NCI-H146 (cell line): ENCODE measurements around the gene ELP5.

Source experiments
- DNase-seq: peaks from one replicate; lab custom pipeline; 2025; lab: John Stamatoyannopoulos, UW

Gene ELP5

DNA sequence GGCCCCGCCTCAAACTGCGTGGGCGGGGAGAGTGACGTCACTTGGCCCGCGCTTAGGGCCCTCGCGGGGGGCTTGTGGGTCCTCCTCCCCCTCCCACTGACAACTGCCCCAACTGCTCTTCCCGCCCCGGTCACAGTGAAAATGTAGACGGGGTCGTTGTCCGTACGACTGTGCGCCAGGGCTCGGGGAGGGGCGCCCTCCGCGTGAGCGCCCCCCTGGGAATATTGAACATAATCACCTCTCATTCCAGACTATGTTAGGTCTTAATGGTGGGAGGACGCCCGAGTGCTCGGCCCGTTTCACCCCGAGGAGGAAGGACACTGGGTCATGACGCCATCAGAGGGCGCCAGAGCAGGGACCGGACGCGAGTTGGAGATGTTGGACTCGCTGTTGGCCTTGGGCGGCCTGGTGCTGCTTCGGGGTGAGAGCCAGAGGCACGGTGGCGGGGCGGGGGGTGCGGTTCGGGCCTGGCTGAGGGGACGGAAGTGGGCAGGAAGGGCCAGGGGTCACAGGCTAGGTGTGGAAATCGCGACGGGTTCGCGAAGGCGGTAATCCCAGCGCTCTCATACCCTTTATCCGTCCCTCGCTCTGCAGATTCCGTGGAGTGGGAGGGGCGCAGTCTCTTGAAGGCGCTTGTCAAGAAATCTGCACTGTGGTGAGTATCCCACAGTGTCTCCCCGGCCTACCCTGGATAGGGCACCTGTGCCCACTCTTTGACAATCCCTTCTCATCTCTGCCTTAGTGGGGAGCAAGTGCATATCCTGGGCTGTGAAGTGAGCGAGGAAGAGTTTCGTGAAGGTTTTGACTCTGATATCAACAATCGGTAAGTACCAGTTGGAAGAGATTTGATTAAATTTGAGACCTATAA, at the start of gene ELP5:
Gene ELP5 (plus strand): TSS at position 40 of the 868 bp plus-strand sequence. CDS start 336 bp downstream, at position 376.
- DNase-seq = peak; percentile 91

- no peak for DNase-seq
Measured at GRCh38 chr17:7203391-7203790, 48.6 kb upstream of the ELP5 start.

DNA sequence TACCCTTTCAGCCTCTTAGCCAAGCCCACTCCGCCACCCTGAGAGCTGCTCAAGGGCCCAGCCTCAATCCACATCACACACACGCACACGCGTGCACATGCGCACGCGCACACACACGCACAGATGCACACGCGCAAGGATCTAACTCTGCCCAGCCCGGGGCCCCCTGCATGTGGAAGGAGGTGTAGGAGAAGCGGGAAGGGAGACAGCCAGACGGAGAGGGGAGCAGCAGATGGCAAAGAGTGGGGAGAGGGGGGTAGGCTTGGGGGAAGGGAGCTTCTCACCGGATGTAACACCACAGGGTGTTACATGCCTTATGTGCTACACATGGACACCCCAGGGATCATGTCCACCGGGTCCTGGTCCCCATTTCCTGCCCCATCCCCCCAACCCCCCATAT, 47.7 kb upstream of the ELP5 start:
- DNase-seq = no peak

GRCh38 chr17:7204828-7205461, 47.1 kb upstream of the ELP5 start:
- DNase-seq = peak; percentile 97

DNA sequence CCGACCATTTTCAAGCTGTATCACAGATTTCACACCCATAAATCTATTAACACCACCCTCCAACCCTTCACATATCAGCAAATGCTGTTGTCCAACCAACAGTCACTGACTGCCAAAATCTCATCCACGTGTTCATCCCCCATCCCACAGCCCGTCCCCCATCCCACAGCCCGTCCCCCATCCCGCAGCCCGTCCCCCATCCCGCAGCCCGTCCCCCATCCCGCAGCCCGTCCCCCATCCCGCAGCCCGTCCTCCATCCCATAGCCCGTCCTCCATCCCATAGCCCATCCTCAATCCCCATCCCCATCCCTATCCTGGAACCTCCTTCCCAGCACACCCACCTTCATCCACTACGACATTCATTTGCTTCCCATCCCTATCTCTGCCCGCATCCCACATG, 46.5 kb upstream of the ELP5 start:
- no peak for DNase-seq

DNA sequence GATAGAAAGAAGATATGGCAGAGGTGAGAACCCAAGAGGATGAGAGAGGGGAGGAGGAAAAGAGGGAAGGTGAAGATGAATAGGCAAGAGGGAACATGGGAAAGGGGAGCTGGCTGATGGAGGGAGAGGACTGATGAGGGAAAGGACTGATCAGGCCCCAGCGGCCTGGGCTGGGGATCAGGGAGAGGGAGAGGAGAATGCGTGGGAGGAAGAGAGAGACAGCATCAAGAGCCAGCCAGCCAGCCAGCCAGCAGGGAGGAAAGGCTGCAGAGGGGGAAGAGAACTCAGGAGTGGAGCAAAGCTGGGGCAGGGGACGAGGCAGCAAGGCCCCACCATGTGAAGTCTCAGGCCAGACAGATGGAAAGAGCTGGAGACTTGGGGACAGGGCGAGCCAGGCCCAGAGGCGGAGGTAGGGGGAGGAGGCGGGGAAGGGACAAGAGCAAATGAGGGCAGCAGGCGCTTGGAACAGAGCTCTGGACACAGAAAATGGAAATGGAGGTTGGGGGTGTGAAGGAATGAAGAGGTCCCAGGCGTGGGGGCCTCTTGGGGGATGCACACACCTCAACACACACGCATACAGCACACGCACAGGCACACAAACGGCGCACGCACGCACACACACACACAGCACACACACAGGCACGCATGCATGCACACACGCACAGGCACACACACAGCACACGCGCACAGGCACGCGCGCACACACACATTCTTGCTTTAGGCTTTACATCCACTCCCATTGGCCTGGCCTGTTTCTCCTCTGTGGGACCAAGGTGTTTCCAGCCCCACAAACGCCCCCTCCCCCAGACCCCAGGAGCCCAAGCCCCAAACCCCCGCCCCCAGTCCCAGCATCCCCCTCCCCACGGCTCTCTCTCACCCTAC, 44.7 kb upstream of the ELP5 start:
- DNase-seq = no peak

DNA sequence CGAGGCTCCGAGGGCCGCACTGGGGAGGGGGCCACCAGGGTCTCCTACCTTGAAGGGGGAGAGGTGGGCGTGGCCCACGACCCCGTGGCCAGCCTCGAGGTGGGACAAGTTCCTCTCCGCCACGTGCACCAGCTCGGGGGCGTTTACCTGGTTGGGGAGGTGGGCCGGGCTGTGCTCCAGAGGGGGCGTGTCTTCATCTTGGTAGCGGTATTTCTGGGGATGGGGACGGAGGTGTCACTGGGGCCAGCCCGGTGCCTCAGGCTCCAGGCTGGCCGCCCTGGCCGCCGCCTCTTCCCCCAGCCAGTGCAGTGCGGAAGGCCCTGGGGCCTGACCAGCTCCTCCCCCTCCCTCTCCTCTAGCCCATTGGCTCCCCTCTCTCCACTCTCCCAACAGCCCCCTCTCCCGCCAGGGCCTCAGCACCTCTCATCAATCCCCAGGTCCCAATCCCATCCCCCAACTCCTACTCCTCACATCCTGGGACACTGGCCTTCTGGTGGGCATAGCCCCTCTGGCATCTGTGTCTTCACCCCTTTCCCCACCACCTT, 43.9 kb upstream of the ELP5 start:
- DNase-seq = no peak

DNA sequence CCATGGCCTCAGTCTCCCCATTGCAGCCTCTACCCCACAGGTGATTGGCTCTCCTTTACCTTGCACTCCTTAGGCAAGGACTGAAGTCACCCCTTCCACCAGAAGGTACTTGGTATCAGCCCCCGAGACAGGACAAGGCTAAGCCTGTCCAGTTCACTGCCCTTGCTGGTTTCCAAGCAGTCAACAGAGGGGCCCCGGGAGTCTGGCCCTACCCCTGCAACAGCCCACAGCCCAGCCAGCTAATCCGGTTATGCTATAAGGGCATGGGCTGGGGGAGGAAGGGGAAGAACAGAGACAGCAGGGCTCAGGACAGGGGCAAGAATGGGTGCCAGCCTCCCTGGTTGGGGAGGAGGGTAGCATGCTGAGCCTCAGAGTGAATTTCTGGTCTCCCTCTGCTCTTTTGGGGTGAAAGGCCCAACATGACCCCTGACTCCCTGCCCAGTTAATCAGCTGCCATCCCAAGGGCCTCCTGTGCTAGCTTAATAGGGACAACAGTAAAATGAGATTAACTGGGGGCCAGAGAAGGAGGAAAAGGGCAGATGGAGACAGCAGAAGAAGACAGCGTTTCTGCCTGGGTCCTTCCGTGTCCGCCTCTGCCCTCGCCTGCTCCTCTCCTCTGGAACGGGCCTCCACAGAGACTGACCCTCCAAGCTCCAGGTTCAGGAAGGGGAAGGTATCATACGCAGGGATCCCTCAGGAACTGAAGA, 43.1 kb upstream of the ELP5 start:
- no peak for DNase-seq

- DNase-seq = no peak
Measured at GRCh38 chr17:7211491-7212273, 40.3 kb upstream of the ELP5 start.

GRCh38 chr17:7213895-7214299, 38.1 kb upstream of the ELP5 start:
- peak; percentile 96 for DNase-seq

- DNase-seq = peak; percentile 99
Measured at GRCh38 chr17:7214300-7215135, 37.5 kb upstream of the ELP5 start.

DNA sequence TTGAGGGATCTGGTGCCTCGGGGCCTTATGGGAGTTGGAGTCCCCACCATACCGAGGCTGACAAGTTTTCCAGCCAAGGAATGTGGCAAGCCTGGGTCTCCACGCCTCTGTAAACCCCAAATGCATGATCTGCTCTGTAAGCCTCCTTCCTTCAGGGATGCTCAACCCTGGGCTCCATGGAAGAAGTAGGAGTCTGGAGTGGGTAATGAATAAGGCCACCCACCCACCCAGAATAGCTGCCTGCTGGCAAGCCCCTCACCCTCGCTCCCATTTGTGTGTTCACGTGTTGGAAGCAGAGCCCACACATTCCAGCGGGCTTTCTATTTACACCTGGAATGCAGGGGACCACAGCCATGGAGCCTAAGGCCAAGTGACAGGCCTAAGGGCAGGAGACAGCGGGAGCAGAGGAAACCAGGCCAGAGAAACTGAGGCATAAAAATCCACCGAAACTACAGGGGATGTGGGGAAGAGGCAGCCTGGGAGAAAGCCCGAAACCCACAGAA, 36.8 kb upstream of the ELP5 start:
- DNase-seq = no peak

DNA sequence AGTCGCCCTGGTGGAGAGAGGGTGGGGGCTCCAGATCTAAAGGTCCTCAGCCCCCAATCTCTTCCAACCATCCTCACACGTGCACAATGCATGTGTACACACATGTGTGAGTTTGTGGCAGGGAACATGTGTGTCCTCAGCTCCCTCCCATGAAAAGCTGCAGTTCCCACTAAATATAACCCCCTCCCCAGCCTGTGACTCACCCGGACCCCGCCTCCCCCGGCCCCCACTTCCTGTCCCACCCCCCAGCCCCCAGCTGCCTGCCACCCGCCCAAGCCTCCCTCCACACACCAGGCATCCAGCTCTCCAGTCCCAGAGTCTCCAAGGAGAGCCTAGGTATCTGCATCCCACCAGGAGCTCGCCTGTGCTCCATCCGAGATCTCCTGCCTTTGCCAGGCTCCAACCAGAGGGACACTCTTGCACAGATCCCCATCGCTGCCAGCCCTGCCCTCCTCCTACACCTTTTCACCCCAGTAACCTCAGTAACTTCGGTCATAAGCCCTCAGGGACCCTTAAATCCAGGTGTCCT, 36.3 kb upstream of the ELP5 start:
- DNase-seq = no peak

DNA sequence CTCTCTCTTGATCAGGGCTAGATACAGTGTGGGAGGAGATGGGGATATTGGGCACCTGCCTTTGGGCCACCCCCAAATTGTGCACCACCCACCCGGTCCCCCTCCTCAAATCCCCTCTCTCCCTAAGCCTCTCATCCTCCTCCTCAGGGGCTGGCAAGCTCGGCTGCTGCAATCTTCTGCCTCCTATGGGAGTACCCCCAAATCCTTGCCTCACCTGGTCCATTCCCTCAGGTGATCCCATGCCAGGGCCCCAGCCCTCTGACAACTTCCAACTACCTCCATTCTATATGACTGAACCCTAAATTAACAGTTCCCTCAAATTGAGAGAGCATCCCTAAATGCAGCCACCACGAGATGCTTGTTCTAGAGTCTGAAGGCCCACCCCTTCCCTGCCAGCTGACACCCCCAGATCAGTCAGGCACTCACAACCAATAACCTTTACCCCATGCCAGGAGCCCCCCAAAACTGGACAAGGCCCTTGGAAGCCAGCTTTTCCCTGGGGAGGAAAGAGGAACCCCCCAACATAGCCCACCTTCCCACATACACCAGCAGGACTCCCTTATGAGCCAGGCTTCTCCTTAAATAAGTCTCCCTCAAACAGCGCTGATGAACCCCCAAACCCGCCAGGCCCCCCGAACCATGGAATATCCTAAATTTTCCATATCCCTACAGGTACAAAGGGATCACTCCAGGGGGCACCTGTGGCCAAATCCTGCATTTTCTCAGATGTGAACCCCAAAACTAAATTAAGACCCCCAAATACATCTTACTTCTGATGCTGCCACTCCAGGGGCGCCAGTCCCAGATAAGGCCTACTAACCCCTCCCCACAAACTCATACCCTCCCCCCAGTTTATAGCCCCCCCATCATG, 35.5 kb upstream of the ELP5 start:
- no peak for DNase-seq

DNA sequence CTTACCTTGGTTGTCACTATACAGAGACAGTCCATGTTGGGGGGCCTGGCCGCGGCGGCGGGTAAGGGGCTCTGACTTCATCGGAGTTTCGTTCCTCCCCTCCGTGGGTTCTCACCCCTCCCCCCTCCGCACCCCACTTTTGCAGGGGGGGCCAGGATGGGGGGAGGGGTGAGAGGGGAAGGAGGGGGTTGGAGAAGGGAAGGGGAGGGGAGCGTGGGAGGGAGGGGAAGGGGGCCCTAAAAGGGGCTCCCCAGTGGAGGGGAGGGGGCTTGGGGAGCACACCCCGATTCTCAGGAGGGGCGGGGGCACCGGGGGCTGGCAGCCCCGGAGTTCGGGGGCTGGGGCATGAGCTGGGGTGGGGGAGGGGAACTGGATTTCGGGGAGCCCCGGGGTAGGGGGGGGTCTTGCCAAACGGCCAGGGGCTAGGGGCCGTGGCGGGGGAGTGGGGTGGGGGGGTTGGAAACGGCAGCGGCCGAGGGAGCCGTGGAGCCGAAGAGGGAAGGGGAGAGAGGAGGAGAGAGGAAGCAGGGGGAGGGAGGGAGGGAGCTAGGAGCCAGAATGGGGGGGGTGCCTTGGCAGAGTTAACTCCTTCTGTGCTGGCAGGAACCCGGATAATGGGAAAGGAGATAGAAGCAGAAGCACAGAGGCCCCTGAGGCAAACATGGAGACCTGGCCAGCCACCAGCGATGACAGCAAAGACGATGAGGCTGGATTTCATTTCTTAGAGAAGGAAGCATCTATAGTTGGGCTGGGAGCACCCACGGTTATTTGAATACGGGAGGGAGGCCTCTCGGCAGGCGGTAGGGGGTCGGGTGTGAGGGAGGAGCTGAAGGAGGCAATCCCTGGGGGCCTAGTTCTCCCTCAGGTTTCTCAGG, 34.7 kb upstream of the ELP5 start:
- DNase-seq = peak; percentile 51

DNA sequence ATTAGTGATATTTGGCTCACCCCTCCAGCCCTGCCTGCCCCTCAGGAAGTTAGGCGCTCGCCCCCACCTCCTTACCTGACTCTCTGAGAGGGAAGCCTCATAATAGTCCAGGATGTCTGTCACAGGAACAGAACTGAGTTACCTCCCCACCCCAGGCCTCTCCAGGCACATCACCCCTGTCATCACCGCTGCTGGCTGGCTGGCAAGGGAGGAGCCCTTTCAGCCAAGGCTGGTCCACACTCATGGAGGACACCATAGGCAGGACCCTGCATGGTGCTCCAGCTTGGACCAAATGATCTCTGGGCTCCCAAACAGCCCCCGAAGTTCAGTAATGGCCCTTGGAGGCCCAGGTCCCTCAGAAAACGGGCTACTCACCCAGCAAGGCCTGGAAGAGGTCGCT, 33.8 kb upstream of the ELP5 start:
- DNase-seq = no peak

DNA sequence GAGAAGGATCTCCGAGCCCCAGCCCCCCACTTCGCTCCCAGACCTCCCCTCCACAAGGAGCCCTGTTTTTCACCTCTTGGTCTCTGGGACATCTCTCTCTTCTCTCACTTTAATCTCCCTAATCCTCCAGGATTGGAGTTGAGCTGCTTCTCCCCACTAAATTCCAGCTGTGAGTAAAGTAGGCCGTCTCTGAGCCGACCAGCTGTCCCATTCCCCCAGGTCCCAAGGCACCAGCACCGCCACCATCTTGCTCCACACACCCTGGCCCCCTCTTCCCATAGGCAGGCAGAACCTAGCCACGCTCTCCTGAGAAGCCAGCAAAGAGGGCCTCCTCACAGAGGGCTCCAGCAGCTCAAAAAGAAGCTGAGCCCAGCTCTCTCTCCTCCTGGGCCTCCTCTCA, 33.3 kb upstream of the ELP5 start:
- no peak for DNase-seq
